HFFc6 (cell line): Measurements from ENCODE around the gene TOR1AIP1. TPM values are rescaled to one million over a fixed set of nuclear protein-coding genes. Genes with fewer than 3 reads are reported as not detected.
"Not testable (repeated sequence)": the region's sequence is repeated elsewhere in the genome, so short reads cannot be mapped to it uniquely, and the experiment has no call there.

Source experiments
- DNase-seq: peaks from one replicate; pipeline ENCODE4 v3.0.0-alpha.2; 2018
- H3K27ac Mint-ChIP-seq: 2 replicates; pipeline ENCODE4 v1.8.0; 2020; ENCODE audit warnings: mild to moderate bottlenecking, mixed read lengths
- H3K27me3 Mint-ChIP-seq: 2 replicates; pipeline ENCODE4 v1.8.0; 2021; ENCODE audit warnings: mild to moderate bottlenecking, moderate library complexity, mixed read lengths; ENCODE audit not compliant: insufficient read depth
- H3K36me3 Mint-ChIP-seq: 2 replicates; pipeline ENCODE4 v1.8.0; 2021; ENCODE audit warnings: low read depth, mixed read lengths
- H3K4me1 Mint-ChIP-seq: 2 replicates; pipeline ENCODE4 v1.8.0; 2020; ENCODE audit warnings: low read depth, mixed read lengths
- H3K4me3 Mint-ChIP-seq: 2 replicates; pipeline ENCODE4 v1.8.0; 2020; ENCODE audit warnings: mild to moderate bottlenecking, moderate library complexity, mixed read lengths
- H3K9me3 Mint-ChIP-seq: 2 replicates; pipeline ENCODE4 v1.8.0; 2020; ENCODE audit warnings: mild to moderate bottlenecking, mixed read lengths
- CTCF ChIP-seq: fragments of 200-600 bp; sonication (generic); IDR thresholded peaks from 2 replicates; pipeline ENCODE4 v1.5.0; 2021; ENCODE audit warnings: antibody characterized with exemption, mild to moderate bottlenecking
- total RNA-seq, 6 experiments: library from RNA; stranded (reverse); fragmentation: NEBNext Ultra II Directional; extraction: Animal tissue kit (Norgen Biotek cat#: 25700); gene quantifications; 2 replicates in 1 of 6; 3 replicates in 5 of 6; pipeline ENCODE4 v1.2.3, GENCODE V29; 2021

The TOR1AIP1 gene
- total RNA-seq, 6 experiments from 2014 or later: 39.6 to 51.8 (median 48.9) TPM

- peaks cover 35% of the 10 kb centered on the region for H3K4me1 Mint-ChIP-seq
- peak overlapping the region; percentile 89 for H3K27ac Mint-ChIP-seq
- no peaks in the 10 kb centered on the region for H3K36me3 Mint-ChIP-seq
- peak overlapping the region; percentile 89 for H3K4me3 Mint-ChIP-seq
- TF ChIP-seq CTCF: peak; percentile 59
- no peaks in the 10 kb centered on the region for H3K9me3 Mint-ChIP-seq
- DNase-seq: peak; percentile 53
- no peaks in the 10 kb centered on the region; the same call in none of the 2 replicates for H3K27me3 Mint-ChIP-seq
Measured at GRCh38 chr1:179953974-179954492, 71.9 kb downstream of the TOR1AIP1 start.

- Mint-ChIP-seq H3K4me1 (peaks cover 35% of the 10 kb centered on the region), H3K27ac (peak within 1 kb of the TSS; percentile 89), H3K4me3 (peak within 1 kb of the TSS; percentile 89), H3K36me3 (no peaks in the 10 kb centered on the region), H3K9me3 (no peaks in the 10 kb centered on the region), H3K27me3 (no peaks in the 10 kb centered on the region; the same call in none of the 2 replicates)
- peak; percentile 100 for DNase-seq
- TF ChIP-seq CTCF: no peak
Measured at GRCh38 chr1:179954493-179955286, 72.6 kb downstream of the TOR1AIP1 start, which contains the start of gene CEP350. Gene CEP350, plus strand, starts transcription at chr1:179954810. Its CDS starts 31,372 bp downstream, at chr1:179986182.

GRCh38 chr1:179955287-179955680 lies 73.2 kb downstream of the TOR1AIP1 start:
- Mint-ChIP-seq H3K4me1 (peaks cover 35% of the 10 kb centered on the region), H3K27me3 (no peaks in the 10 kb centered on the region; the same call in none of the 2 replicates), H3K9me3 (no peaks in the 10 kb centered on the region), H3K27ac (peak overlapping the region; percentile 81), H3K4me3 (peak overlapping the region; percentile 89), H3K36me3 (no peaks in the 10 kb centered on the region)
- TF ChIP-seq CTCF: no peak; the same call in 1 of the 2 replicates
- peak; percentile 2 for DNase-seq

GRCh38 chr1:179955731-179956130 lies 73.6 kb downstream of the TOR1AIP1 start:
- Mint-ChIP-seq H3K36me3 (no peaks in the 10 kb centered on the region), H3K9me3 (no peaks in the 10 kb centered on the region), H3K27me3 (no peaks in the 10 kb centered on the region; the same call in none of the 2 replicates), H3K27ac (peak overlapping the region; percentile 81), H3K4me3 (peak overlapping the region; percentile 89), H3K4me1 (peaks cover 35% of the 10 kb centered on the region)
- TF ChIP-seq CTCF: no peak
- DNase-seq: no peak

GRCh38 chr1:179958359-179958758 lies 76.3 kb downstream of the TOR1AIP1 start:
- no peak for TF ChIP-seq CTCF
- no peak for DNase-seq
- H3K4me1 Mint-ChIP-seq: peaks cover 29% of the 10 kb centered on the region

DNA sequence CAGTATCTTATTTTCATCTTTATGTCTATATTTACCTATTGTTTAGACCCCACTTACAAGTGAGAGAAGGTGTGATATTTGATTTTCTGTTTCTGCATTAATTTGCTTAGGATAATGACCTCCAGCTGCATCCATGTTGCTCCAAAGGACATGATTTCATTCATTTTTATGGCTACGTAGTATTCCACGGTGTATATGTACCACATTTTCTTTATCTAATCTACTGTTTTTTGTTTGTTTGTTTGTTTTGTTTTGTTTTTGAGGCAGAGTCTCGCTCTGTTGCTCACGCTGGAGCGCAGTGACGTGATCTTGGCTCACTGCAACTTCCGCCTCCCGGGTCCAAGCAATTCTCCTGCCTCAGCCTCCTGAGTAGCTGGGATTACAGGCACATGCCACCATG lies 80.1 kb downstream of the TOR1AIP1 start:
- not testable (repeated sequence) for H3K27me3 Mint-ChIP-seq, H3K27ac Mint-ChIP-seq, H3K9me3 Mint-ChIP-seq, H3K4me3 Mint-ChIP-seq, DNase-seq
- peaks cover 10% of the 10 kb centered on the region; the same call in 1 of the 2 replicates for H3K36me3 Mint-ChIP-seq
- H3K4me1 Mint-ChIP-seq: peaks cover 29% of the 10 kb centered on the region

More at GRCh38 chr1:179958359-179958758, 76.3 kb downstream of the TOR1AIP1 start:
- Mint-ChIP-seq H3K27ac (no peak overlapping the region), H3K27me3 (no peaks in the 10 kb centered on the region; the same call in none of the 2 replicates), H3K36me3 (peaks cover 10% of the 10 kb centered on the region; the same call in 1 of the 2 replicates), H3K9me3 (no peaks in the 10 kb centered on the region), H3K4me3 (no peak overlapping the region)
